Caco-2 (cell line): Measurements from ENCODE around the gene PFDN1. TPM values are rescaled to one million over a fixed set of nuclear protein-coding genes. Genes with fewer than 3 reads are reported as not detected.

Experiments
- BruUV-seq: library from RNA; stranded (reverse); fragments of 400-500 nt; replicated peaks from 2 replicates; lab custom pipeline; 2021; lab: Mats Ljungman, UMichigan
- CTCF ChIA-PET: fragments of 300-600 bp; sonication (Branson Sonifier 250); formaldehyde crosslinking; loops from one replicate; lab custom pipeline; 2022; ENCODE audit warnings: antibody characterized with exemption; lab: Charles Lee
- POLR2A ChIA-PET: fragments of 300-600 bp; sonication (Branson Sonifier 250); formaldehyde crosslinking; loops from one replicate; lab custom pipeline; 2022; ENCODE audit warnings: antibody characterized with exemption; lab: Charles Lee
- DNase-seq, 2 experiments: peaks; one replicate each; pipeline versions ENCODE4 v3.0.0 to v3.0.0-alpha.2; 2020 to 2022
- H3K27me3 ChIP-seq: replicated peaks from 2 replicates; pipeline ENCODE4 v1.6.0; 2011; ENCODE audit warnings: low read length; ENCODE audit not compliant: control insufficient read depth, insufficient read depth
- H3K36me3 ChIP-seq: 2 replicates; pipeline ENCODE4 v1.5.1; 2011; ENCODE audit warnings: low read length; ENCODE audit not compliant: control insufficient read depth, insufficient read depth
- H3K4me1 ChIP-seq: fragments of 250-450 bp; sonication (Bioruptor Pico); 2 replicates; pipeline ENCODE4 v1.5.1; 2020; ENCODE audit warnings: mild to moderate bottlenecking
- H3K4me3 ChIP-seq: 2 replicates; pipeline ENCODE4 v1.5.1; 2011; ENCODE audit warnings: low read depth, mild to moderate bottlenecking, control low read depth, low read length
- H3K9me3 ChIP-seq: fragments of 250-450 bp; sonication (Bioruptor Pico); 2 replicates; pipeline ENCODE4 v1.5.1; 2020; ENCODE audit warnings: mild to moderate bottlenecking, moderate library complexity
- H3K27ac Mint-ChIP-seq: one replicate; pipeline ENCODE4 v1.8.0; 2022; ENCODE audit warnings: mixed read lengths; ENCODE audit not compliant: unreplicated experiment
- H3K27me3 Mint-ChIP-seq: one replicate; pipeline ENCODE4 v1.8.0; 2022; ENCODE audit warnings: mixed read lengths; ENCODE audit not compliant: insufficient read depth, unreplicated experiment
- H3K36me3 Mint-ChIP-seq: one replicate; pipeline ENCODE4 v1.8.0; 2022; ENCODE audit warnings: mild to moderate bottlenecking, mixed read lengths; ENCODE audit not compliant: insufficient read depth, unreplicated experiment
- H3K4me1 Mint-ChIP-seq: one replicate; pipeline ENCODE4 v1.8.0; 2022; ENCODE audit warnings: low read depth, mixed read lengths; ENCODE audit not compliant: unreplicated experiment
- H3K4me3 Mint-ChIP-seq: one replicate; pipeline ENCODE4 v1.8.0; 2022; ENCODE audit warnings: mild to moderate bottlenecking, moderate library complexity, mixed read lengths; ENCODE audit not compliant: unreplicated experiment
- H3K9me3 Mint-ChIP-seq: one replicate; pipeline ENCODE4 v1.8.0; 2022; ENCODE audit warnings: mixed read lengths; ENCODE audit not compliant: unreplicated experiment
- CTCF ChIP-seq, 2 experiments: fragments of 200-600 bp in 1 of 2; IDR thresholded peaks; 1 replicate in 1 of 2; 2 replicates in 1 of 2; pipeline versions ENCODE4 v1.5.1 to v1.8.0; 2011 to 2022; ENCODE audit warnings: antibody characterized with exemption in 1 of 2, control low read depth in 1 of 2, inconsistent platforms in 1 of 2, low read depth in 1 of 2, low read length in 1 of 2, mild to moderate bottlenecking in 1 of 2, moderate library complexity in 1 of 2; ENCODE audit not compliant: insufficient read depth in 1 of 2, severe bottlenecking in 1 of 2, unreplicated experiment in 1 of 2
- intact Hi-C: fragments of 100-400 bp; cut with micrococcal nuclease; formaldehyde crosslinking; loops from one replicate; pipeline ENCODE4 v1.10.0; 2022; ENCODE audit not compliant: unreplicated experiment
- total RNA-seq: library from RNA; stranded (reverse); gene quantifications from 2 replicates; pipeline ENCODE4 v1.2.3, GENCODE V29; 2022

Gene PFDN1
- total RNA-seq, 1 experiment from 2014 or later, result 81.1 TPM

DNA sequence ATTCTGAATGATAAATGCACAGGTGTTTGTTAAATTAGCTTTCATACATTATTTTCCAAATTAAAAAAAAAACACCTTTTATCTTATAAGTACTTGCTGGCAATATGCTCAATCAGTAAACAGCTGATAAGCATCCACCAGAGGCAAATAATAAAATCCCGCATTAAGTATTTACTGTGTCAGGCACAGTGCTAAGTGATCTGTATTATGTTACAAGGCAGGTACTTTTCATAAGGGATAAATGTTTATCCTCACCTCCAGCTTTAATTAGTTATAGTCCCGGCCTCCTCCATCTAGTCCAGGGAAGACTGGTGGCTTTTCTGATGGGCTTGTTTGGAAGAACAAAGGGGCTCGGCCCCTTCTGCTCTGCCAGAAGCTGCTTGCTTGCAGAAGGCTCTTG, 40.1 kb downstream of the PFDN1 start:
- peaks cover 15% of the 10 kb centered on the region for H3K36me3 Mint-ChIP-seq
- no peaks in the 10 kb centered on the region for H3K27me3 ChIP-seq
- H3K4me3 ChIP-seq, result no peak overlapping the region
- H3K27ac Mint-ChIP-seq, result no peak overlapping the region
- POLR2A ChIA-PET, result interaction anchor here (0.7 to 0.8 kb wide), 2 partner anchors 84 to 428 kb away, joined by 3 to 6 read pairs; partner anchors contain the start of genes HARS1, HARS2 and HBEGF
- no peaks in the 10 kb centered on the region for H3K27me3 Mint-ChIP-seq
- no TSS peak for BruUV-seq
- CTCF ChIA-PET, result no interaction called here
- DNase-seq, result no peak
- peaks cover 11% of the 10 kb centered on the region for H3K4me1 ChIP-seq
- no peak for TF ChIP-seq CTCF (IDR thresholded peaks at IDR 0.05; ENCODE audit: insufficient read depth in 1 of 2, low read depth in 1 of 2, low read length in 1 of 2, severe bottlenecking in 1 of 2, unreplicated experiment in 1 of 2)
- no peaks in the 10 kb centered on the region for H3K9me3 Mint-ChIP-seq
- H3K4me1 Mint-ChIP-seq, result peaks cover 28% of the 10 kb centered on the region
- no peak overlapping the region for H3K4me3 Mint-ChIP-seq
- no peaks in the 10 kb centered on the region for H3K36me3 ChIP-seq
- no peaks in the 10 kb centered on the region for H3K9me3 ChIP-seq
- intact Hi-C loops, result loop anchor here (5.0 kb wide), 1 partner anchor 84 kb away; the partner anchor contains the start of gene HBEGF

- ChIA-PET POLR2A (interaction anchor here (0.8 to 1.5 kb wide), 4 partner anchors 36 to 84 kb away, joined by 3 to 6 read pairs (median 4); partner anchors contain the start of genes HBEGF and PFDN1), CTCF (interaction anchor here (1.4 to 2.0 kb wide), 4 partner anchors 18 to 84 kb away, joined by 5 to 39 read pairs (median 12); partner anchors contain the start of genes HBEGF and PFDN1)
- H3K4me1 ChIP-seq, result peaks cover 11% of the 10 kb centered on the region
- no peak overlapping the region for H3K4me3 ChIP-seq
- H3K27me3 Mint-ChIP-seq, result no peaks in the 10 kb centered on the region
- H3K4me3 Mint-ChIP-seq, result no peak overlapping the region
- peaks cover 21% of the 10 kb centered on the region for H3K36me3 Mint-ChIP-seq
- no TSS peak for BruUV-seq
- H3K36me3 ChIP-seq, result no peaks in the 10 kb centered on the region
- DNase-seq, result no peak
- no peaks in the 10 kb centered on the region for H3K27me3 ChIP-seq
- no peak for TF ChIP-seq CTCF (IDR thresholded peaks at IDR 0.05; ENCODE audit: insufficient read depth in 1 of 2, low read depth in 1 of 2, low read length in 1 of 2, severe bottlenecking in 1 of 2, unreplicated experiment in 1 of 2)
- intact Hi-C loops, result loop anchor here (5.0 kb wide), 1 partner anchor 85 kb away; the partner anchor contains the start of gene HBEGF
- H3K9me3 ChIP-seq, result no peaks in the 10 kb centered on the region
- no peak overlapping the region for H3K27ac Mint-ChIP-seq
- H3K9me3 Mint-ChIP-seq, result no peaks in the 10 kb centered on the region
- peaks cover 34% of the 10 kb centered on the region for H3K4me1 Mint-ChIP-seq
These were observed 40.7 kb downstream of the PFDN1 start for GRCh38 chr5:140262221-140262620.

DNA sequence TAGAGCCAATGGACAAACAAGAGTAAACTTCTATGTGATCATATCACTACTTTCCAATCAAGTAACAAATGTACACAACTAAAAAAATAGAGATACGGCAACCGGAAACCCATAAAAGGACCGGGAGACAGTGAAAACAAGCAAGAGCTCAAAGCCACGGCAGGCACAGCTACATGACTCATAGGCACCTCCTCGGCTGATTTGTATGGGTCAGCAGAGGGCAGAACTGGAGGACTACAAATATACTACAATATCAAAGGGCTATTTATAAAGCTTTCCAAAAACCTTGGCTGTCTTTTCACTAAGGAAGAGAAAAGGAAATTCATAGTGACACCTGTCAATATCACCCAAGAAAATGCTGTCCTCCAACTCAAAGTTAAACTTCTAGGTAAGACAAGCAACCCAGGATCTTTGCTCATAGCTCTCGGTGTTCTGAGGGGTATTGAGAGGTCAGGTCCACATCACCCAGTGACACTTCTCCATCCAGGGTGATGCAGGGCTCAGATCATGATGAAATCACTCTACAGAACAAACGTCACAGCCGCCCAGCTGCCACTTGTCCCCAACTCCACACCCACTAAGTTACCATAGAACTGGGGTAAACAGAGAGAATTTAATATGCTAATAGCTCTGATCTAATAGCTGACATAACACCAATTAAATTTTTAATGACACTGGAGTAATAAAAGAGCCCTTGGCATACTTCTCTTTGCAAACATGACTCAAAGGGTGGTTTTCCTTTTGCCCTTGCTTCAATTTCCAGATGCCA, 41.3 kb downstream of the PFDN1 start:
- no peaks in the 10 kb centered on the region for H3K27me3 Mint-ChIP-seq
- ChIA-PET POLR2A (interaction anchor here (0.5 to 1.5 kb wide), 5 partner anchors 37 to 386 kb away, joined by 3 to 15 read pairs (median 5); partner anchors contain the start of genes HBEGF, IK, NDUFA2 and PFDN1), CTCF (interaction anchor here (0.6 to 2.0 kb wide), 9 partner anchors 17 to 139 kb away, joined by 3 to 39 read pairs (median 5); partner anchors contain the start of genes HBEGF and PFDN1)
- peaks cover 24% of the 10 kb centered on the region for H3K36me3 Mint-ChIP-seq
- Histone ChIP-seq H3K27me3 (no peaks in the 10 kb centered on the region), H3K36me3 (no peaks in the 10 kb centered on the region), H3K4me3 (no peak overlapping the region), H3K4me1 (peaks cover 11% of the 10 kb centered on the region), H3K9me3 (no peaks in the 10 kb centered on the region)
- intact Hi-C loops, result loop anchor here (1.0 to 5.0 kb wide), 2 partner anchors 42 to 86 kb away; partner anchors contain the start of genes HBEGF and PFDN1
- peak; percentile 73 to 76 for DNase-seq
- peaks cover 35% of the 10 kb centered on the region for H3K4me1 Mint-ChIP-seq
- BruUV-seq, result no TSS peak
- H3K4me3 Mint-ChIP-seq, result peak overlapping the region; percentile 12
- TF ChIP-seq CTCF (IDR thresholded peaks at IDR 0.05; ENCODE audit: insufficient read depth in 1 of 2, low read depth in 1 of 2, low read length in 1 of 2, severe bottlenecking in 1 of 2, unreplicated experiment in 1 of 2), result peak in 1 of 2 experiments; percentile 11
- H3K9me3 Mint-ChIP-seq, result no peaks in the 10 kb centered on the region
- H3K27ac Mint-ChIP-seq, result peak overlapping the region; percentile 64
